Endodermal cell (in vitro differentiated cells): ENCODE data around the gene SLC25A21. TPM values are rescaled to one million over a fixed set of nuclear protein-coding genes. Genes with fewer than 3 reads are reported as not detected.

ENCODE experiments used
- DNase-seq: peaks from one replicate; pipeline ENCODE4 v3.0.0-alpha.2; 2017
- H3K27ac ChIP-seq: 2 replicates; pipeline ENCODE4 v1.5.1; 2013; ENCODE audit warnings: mild to moderate bottlenecking, low read depth, low read length, moderate library complexity
- H3K27me3 ChIP-seq: 2 replicates; pipeline ENCODE4 v1.6.1; 2013; ENCODE audit warnings: mild to moderate bottlenecking, low read length, moderate library complexity; ENCODE audit not compliant: insufficient read depth, control insufficient read depth, poor library complexity, severe bottlenecking
- H3K36me3 ChIP-seq: 2 replicates; pipeline ENCODE4 v1.7.0; 2013; ENCODE audit warnings: mild to moderate bottlenecking, low read length, moderate library complexity; ENCODE audit not compliant: control insufficient read depth, insufficient read depth
- H3K4me1 ChIP-seq: one replicate; pipeline ENCODE4 v1.7.0; 2013; ENCODE audit warnings: low read length; ENCODE audit not compliant: control insufficient read depth, insufficient read depth
- H3K4me3 ChIP-seq: 2 replicates; pipeline ENCODE4 v1.5.1; 2013; ENCODE audit warnings: mild to moderate bottlenecking, low read length, moderate library complexity
- H3K9ac ChIP-seq: 2 replicates; pipeline ENCODE4 v1.6.1; 2013; ENCODE audit warnings: mild to moderate bottlenecking, low read length, moderate library complexity; ENCODE audit not compliant: poor library complexity, severe bottlenecking; ENCODE audit errors: extremely low read depth
- H3K9me3 ChIP-seq: 2 replicates; pipeline ENCODE4 v1.6.1; 2013; ENCODE audit warnings: mild to moderate bottlenecking, low read length, moderate library complexity; ENCODE audit not compliant: control insufficient read depth
- H3K27ac Mint-ChIP-seq: 2 replicates; pipeline ENCODE4 v1.8.0; 2020; ENCODE audit warnings: mixed read lengths
- H3K27me3 Mint-ChIP-seq: 2 replicates; pipeline ENCODE4 v1.8.0; 2021; ENCODE audit warnings: mild to moderate bottlenecking, mixed read lengths; ENCODE audit not compliant: insufficient read depth
- H3K36me3 Mint-ChIP-seq: 2 replicates; pipeline ENCODE4 v1.8.0; 2020; ENCODE audit warnings: low read depth, mixed read lengths
- H3K4me1 Mint-ChIP-seq: 2 replicates; pipeline ENCODE4 v1.8.0; 2020; ENCODE audit warnings: mixed read lengths
- H3K4me3 Mint-ChIP-seq: 2 replicates; pipeline ENCODE4 v1.8.0; 2020; ENCODE audit warnings: mild to moderate bottlenecking, moderate library complexity, mixed read lengths
- H3K9me3 Mint-ChIP-seq: 2 replicates; pipeline ENCODE4 v1.8.0; 2020; ENCODE audit warnings: mild to moderate bottlenecking, mixed read lengths
- CTCF ChIP-seq: fragments of 200-600 bp; sonication (generic); conservative IDR thresholded peaks from 2 replicates; pipeline ENCODE4 v1.5.0; 2021; ENCODE audit warnings: antibody characterized with exemption, mild to moderate bottlenecking
- WGBS, 2 experiments: methylation state at CpG; one replicate each; pipeline versions ENCODE4 v1.1.5 to v1.1.7; 2013; ENCODE audit warnings: missing lambda C conversion rate in 2 of 2, mixed read lengths in 1 of 2; ENCODE audit not compliant: insufficient coverage in 1 of 2, insufficient read length in 1 of 2; 5-methylcytosine and 5-hydroxymethylcytosine counted together
- total RNA-seq, 2 donors: library from RNA; stranded (reverse); fragmentation: NEBNext Ultra II Directional in 1 of 2; extraction: Animal tissue kit (Norgen Biotek cat#: 25700) in 1 of 2; gene quantifications; 2 replicates in 1 of 2; 3 replicates in 1 of 2; pipeline ENCODE4 v1.2.1, GENCODE V29; 2021

Gene SLC25A21
- total RNA-seq, 2 donors from 2014 or later = 1.9 TPM

GRCh38 chr14:37034410-37035285, 137.8 kb downstream of the SLC25A21 start:
- Histone ChIP-seq H3K4me1 (peaks cover 10% of the 10 kb centered on the region), H3K27ac (no peak overlapping the region), H3K9ac (no peak overlapping the region), H3K9me3 (no peaks in the 10 kb centered on the region), H3K4me3 (no peak overlapping the region), H3K36me3 (no peaks in the 10 kb centered on the region), H3K27me3 (no peaks in the 10 kb centered on the region)
- WGBS, 2 experiments = 90 to 92% methylated on average over 9 to 11 of the region's 11 CpGs
- no peak for DNase-seq
- H3K4me1 Mint-ChIP-seq = peaks cover 30% of the 10 kb centered on the region
- TF ChIP-seq CTCF = no peak
- H3K27me3 Mint-ChIP-seq = peaks cover 3% of the 10 kb centered on the region
- H3K27ac Mint-ChIP-seq = no peak overlapping the region
- no peaks in the 10 kb centered on the region for H3K9me3 Mint-ChIP-seq
- no peaks in the 10 kb centered on the region for H3K36me3 Mint-ChIP-seq
- H3K4me3 Mint-ChIP-seq = no peak overlapping the region

GRCh38 chr14:37032863-37033262, 139.5 kb downstream of the SLC25A21 start:
- H3K4me1 Mint-ChIP-seq = peaks cover 13% of the 10 kb centered on the region
- no peaks in the 10 kb centered on the region for H3K9me3 Mint-ChIP-seq
- 100% methylated on average over 1 of the region's 1 CpG for WGBS, 2 experiments
- no peaks in the 10 kb centered on the region for H3K27me3 ChIP-seq
- no peak overlapping the region for H3K4me3 ChIP-seq
- H3K4me3 Mint-ChIP-seq = no peak overlapping the region
- no peak overlapping the region for H3K27ac Mint-ChIP-seq
- peaks cover 3% of the 10 kb centered on the region for H3K27me3 Mint-ChIP-seq
- TF ChIP-seq CTCF = no peak
- H3K9me3 ChIP-seq = no peaks in the 10 kb centered on the region
- no peak overlapping the region for H3K27ac ChIP-seq
- no peak overlapping the region for H3K9ac ChIP-seq
- H3K4me1 ChIP-seq = peaks cover 5% of the 10 kb centered on the region
- DNase-seq = no peak
- H3K36me3 ChIP-seq = no peaks in the 10 kb centered on the region
- no peaks in the 10 kb centered on the region for H3K36me3 Mint-ChIP-seq

GRCh38 chr14:37027188-37027824, 145.1 kb downstream of the SLC25A21 start:
- no peak for TF ChIP-seq CTCF
- Histone ChIP-seq H3K9me3 (no peaks in the 10 kb centered on the region), H3K36me3 (no peaks in the 10 kb centered on the region), H3K4me3 (no peak overlapping the region), H3K4me1 (no peaks in the 10 kb centered on the region), H3K27ac (no peak overlapping the region), H3K9ac (no peak overlapping the region), H3K27me3 (no peaks in the 10 kb centered on the region)
- Mint-ChIP-seq H3K27ac (no peak overlapping the region), H3K4me3 (no peak overlapping the region), H3K36me3 (no peaks in the 10 kb centered on the region), H3K9me3 (no peaks in the 10 kb centered on the region), H3K4me1 (no peaks in the 10 kb centered on the region), H3K27me3 (peaks cover 3% of the 10 kb centered on the region)
- WGBS, 2 experiments = 100% methylated on average over 1 to 3 of the region's 4 CpGs
- no peak for DNase-seq
